NCI-H524 (cell line): ENCODE data around the gene HAUS8.
"Not testable (repeated sequence)": the region's sequence is repeated elsewhere in the genome, so short reads cannot be mapped to it uniquely, and the experiment has no call there.

Experiments used
- DNase-seq, 2 experiments: peaks; one replicate each; lab custom pipeline; 2025; lab: John Stamatoyannopoulos, UW

Gene HAUS8

DNA sequence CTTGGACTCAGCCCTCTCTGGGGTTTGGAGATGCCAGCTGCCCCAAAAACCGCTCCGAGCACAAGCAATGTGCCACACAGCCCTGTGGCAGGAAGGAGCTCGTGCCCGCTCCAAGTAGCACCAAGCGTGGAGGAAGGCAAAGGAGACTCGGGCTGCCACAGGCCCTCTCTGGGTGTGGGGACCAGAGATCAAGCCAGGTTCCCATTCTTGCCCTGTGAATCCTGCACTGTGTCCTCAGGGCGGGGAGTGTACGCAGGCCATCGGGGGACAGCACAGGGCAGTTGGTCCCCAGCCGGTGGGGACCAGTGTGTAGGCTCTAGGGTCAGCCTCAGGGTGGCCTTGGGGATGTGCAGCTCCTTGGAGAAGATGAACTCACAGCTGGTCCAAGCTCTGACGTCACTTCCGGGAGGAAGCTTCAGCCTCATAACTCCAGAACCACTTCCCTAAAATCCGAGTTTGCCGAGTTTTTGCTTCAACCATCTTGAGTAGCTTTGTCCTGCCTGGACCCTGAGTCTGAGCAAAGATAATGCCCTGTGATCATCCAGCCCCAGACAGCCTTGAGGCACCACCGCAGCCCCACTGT is 39.3 kb downstream of the HAUS8 start:
- DNase-seq: no peak

DNA sequence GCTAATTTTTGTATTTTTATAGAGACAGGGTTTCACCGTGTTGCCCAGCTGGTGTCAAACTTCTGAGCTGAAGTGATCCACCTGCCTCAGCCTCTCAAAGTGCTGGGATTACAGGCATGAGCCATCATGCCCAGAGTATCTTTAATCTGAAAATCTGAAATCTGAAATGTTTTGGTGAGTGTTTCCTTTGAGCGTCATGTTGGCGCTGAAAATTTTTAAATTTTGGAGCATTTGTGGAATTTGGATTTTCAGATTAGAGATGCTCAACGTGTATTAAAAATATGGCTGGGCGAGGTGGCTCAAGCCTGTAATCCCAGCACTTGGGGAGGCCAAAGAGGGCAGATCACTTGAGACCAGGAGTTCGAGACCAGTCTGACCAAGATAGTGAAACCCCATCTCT is 43.5 kb downstream of the HAUS8 start:
- no peak for DNase-seq

DNA sequence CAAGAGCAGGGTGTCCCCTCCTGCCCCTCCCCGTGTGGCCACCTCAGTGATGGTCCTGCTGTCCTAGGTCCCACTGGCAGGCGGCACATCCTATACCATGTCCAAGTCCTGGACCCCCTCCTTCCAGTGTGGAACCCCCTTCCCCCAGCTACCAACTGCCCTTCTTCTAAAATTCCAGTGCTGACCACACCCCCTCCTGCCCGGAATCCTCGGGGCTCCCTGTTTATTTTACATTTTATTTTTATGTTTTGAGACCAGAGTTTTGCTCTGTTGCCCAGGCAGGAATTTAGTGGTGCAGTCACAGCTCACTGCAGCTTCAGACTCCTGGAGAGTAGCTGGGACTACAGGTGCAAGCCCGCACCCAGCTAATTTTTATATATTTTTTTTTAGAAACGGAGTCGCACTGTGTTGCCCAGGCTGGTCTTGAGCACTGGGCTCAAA is 47.7 kb downstream of the HAUS8 start:
- no peak for DNase-seq

DNA sequence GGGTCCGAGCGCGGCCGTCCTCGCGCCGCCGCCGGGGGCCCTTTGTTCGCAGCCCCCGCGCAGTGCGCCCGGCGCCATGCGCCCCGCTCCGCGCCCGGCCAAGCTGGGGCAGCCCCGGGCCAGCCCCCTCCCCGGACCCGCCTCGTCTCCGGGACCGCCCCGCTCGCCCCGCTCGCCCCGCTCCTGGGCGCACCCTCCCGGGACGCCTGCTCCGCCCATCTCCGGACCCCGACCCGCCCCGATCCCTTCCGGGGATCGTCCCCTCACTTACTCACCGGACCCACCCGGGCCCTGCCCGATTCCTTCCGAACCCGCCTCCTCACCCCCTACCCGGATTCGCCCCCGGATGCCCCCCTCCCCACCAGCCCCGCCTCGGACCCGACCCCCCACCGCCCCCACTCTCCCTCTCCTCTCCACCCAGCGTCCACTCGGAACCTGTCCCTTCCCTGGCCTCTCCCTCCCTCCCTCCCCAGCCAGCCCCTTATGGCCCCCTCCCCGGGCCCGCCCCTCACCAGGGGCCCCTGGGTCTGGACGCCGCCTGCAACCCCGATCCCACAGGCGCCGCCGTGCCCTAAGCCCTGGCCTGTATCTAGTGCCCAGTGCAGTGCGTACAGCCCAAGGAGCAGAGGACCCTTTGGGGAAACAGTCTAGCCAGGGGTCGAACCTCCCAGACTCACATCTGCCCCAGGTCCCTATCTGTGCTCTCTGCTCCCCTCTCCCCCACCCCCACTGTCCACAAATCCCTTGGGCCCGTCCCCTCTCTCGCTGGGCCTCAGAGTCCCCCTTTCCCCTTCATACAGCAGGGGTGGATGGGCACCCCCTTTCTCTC is 48.3 kb downstream of the HAUS8 start, which contains the start of gene CPAMD8:
CPAMD8 (minus strand) TSS at position 105 of the 829 bp plus-strand sequence. CDS start 168 bp downstream, outside the sequence.
- DNase-seq: no peak

DNA sequence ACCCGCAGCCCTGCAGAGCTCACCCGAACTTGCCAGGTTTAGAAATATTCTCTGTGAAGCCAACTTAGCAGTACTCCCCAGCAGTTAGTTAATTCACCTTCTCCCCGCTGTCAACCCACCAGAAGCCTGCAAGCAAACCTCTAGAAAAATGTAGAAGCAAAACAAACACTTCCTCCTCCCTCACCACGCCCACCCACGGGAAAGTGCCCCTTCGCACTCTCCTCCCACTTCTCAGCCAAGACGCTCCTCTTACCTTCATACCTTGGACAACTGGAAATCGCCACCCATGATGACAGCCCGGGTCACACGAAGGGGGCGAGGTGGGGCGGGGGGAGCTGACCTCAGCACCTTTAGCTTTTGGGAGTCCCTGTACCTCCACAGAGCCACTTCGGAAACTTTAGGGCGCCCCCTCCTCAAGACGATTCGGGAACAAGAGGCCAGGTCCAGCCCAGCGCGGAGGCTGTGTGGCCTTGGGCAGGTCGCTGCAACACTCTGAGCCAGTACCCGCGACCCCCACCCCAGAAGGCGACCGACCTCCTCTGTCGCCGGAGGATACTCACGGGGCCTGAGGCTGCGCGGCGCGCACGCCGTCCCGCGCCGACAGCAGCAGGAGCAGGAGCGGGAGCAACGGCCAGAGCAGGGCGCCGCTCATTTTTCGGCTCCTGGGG is 49.1 kb downstream of the HAUS8 start:
- DNase-seq: no peak

DNA sequence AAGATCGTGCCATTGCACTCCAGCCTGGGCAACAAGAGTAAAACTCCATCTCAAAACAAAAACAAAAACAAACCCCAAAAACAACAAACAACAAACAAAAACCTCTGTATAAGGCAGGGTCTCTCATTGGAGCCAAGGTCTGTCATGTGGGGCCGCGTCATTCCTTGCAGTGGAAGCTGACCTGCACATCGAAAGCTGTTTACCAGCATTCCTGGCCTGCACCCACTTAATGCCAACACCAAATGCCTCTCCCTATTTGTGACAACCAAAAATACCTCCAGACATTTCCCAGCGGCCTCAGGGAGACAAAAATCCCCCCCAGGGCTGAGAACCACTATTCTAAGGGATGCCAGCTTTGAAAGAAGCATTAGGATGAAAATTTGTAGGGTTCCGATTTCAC is 49.9 kb downstream of the HAUS8 start:
- DNase-seq: no peak

DNA sequence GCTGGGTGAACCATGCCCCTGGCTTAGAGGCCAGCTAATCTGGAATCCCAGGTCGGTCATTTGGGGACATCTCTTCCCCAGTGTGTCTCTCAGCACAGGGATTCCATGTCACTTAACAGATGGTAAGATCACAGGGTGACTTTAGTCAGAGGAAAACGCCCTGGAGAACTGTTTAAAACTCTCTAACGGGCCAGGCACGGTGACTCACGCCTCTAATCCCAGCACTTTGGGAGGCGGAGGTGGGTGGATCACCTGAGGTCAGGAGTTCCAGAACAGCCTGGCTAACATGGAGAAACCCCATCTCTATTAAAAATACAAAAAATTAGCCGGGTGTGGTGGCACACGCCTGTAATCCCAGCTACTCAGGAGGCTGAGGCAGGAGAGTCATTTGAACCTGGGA is 50.3 kb downstream of the HAUS8 start:
- not testable (repeated sequence) for DNase-seq

DNA sequence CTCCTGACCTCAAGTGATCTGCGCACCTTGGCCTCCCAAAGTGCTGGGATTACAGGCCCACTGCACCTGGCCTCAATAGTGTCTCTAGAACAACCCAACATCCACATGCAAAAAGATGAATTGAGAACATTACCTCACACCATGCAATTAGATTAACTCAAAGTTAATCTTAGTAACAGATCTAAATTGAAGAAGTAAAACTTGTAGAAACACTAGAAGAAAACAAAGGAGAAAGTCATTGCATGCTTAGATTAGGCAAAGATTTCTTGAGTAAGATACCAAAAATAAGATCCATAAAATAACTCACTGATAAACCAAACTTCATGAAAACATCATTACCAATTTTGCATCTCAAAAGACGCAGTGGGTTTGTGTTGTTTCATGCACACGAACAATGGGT is 51.4 kb downstream of the HAUS8 start:
- no peak for DNase-seq

DNA sequence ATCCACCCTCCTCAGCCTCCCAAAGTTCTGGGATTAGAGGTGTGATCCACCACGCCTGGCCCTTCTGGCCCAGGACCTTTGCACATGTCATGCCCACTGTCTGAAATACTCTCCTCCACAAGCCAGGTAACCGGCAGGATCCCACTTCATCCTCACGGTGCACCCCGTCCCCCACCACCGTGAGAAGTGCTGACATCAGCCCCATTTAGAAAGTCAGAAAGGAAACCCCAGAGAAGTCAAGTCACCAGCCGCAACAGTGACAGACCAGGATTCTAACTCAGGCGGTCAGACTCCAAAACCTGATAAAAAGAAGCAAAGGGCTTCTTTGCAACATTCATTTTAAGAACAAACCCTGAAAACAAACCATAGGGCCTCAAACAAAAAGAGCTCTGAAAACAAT is 52.5 kb downstream of the HAUS8 start:
- DNase-seq: no peak

DNA sequence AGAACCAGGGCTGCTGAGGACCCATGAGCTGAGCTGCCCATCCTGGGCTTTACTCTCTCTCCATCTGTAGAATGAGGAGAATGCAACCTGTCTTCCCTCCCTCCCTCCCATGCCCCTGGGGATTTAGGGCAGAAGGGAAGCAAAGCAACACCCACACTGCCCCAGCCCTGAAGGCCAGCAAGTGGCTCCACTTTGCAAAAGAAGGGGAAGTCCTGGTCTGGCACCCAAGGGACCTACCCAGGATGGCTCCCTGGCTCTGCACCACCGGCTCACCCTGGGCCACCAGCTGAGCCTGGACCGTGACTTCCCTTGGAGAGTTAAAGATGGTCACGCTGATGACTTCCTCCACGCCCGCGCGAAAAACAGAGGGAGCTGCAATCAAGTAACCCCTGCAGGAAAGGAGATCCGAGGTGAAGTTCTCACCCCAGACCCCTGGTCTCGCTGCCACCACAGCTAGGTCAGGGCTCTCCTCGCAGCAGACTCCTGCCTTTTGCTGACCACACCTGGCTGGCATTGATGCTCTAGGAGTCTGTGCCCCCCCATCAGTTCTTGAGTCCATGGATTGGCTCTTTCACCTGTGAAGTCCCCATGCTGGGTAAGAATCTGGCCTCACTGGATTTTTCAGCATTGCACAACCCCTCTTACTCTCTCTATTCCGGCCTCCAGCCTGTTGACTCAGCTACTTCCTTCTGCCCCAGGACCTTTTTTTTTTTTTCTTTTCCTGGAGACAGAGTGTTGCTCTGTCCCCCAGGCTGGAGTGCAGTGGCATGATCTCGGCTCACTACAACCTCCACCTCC is 53.3 kb downstream of the HAUS8 start:
- no peak for DNase-seq

DNA sequence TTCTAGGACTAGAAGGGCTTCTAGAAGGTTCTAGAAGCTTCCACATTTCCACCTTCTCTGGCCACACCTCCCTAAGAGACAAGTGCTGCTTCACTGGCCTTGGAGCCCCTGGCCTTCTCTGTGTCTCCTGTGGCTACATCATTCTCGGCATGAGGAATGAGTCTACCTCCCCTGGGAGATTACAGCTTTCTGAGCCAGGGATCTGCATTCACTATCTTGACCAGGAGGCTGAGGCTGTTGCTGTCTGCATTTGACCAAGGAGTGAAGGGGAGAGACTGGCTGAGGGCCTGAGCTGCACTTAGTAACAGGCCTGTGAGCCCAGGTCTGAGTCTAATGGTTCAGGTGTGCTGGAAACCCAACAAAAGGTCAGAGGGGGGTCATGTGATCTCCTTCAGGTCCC is 53.9 kb downstream of the HAUS8 start:
- no peak for DNase-seq

DNA sequence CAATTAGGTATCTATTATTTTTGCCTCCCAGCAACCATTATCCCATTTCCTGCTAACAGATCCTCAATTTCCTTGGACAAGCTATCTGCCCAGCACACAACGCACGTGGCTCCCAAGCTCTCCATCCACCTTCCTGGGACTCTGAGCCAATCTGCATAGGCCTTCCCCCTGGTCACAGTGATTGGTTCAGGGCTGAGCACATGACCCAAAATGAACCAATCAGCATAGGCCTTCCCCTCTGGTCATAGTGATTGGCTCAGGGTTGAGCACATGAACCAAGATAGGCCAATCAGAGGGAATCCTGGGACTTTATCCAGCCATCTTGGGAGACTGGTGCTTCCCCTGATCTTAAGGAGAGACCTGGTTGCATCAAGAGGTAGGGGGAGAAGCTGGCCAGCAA is 54.4 kb downstream of the HAUS8 start:
- DNase-seq: no peak

DNA sequence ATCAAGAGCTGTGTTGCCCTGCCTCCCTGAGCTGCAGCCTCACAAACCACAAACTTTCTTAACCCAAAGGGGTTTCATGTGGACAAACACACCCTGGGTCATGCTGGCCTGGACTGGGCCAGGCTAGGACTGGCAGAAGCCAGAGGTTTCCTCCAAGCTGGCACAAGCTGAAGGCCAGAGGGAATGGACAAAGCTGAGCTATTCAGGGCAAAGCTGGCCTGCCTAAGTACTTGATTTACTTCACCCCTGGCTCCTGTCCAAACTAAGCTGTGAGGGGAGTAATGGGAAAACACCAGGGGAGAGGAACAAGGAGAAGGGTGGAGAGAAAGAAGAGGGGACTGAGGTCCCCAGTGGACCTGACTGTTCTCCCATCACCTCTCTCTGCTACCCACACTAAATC is 54.9 kb downstream of the HAUS8 start:
- no peak for DNase-seq

DNA sequence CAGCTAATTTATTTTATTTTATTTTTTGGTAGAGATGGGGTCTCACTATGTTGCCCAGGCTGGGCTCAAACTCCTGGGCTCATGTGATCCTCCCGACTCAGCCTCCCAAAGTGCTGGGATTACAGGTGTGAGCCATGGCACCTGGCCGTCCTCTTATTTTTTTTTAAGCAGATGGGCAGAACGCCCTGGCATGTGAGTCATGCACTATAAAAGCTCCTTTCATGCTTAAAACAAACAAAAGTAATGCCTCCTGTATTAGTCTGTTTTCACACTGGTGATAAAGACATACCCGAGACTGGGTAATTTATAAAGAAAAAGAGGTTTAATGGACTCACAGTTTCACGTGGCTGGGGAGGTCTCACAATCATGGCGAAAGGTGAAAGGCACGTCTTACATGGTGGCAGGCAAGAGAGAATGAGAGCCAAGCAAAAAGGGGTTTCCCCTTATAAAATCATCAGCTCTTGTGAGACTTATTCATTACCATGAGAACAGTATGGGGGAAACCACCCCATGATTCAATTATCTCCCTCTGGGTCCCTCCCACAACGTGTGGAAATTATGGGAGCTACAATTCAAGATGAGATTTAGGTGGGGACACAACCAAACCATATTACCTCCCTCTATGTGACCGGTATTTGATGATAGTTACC is 60.9 kb downstream of the HAUS8 start:
- not testable (repeated sequence) for DNase-seq

DNA sequence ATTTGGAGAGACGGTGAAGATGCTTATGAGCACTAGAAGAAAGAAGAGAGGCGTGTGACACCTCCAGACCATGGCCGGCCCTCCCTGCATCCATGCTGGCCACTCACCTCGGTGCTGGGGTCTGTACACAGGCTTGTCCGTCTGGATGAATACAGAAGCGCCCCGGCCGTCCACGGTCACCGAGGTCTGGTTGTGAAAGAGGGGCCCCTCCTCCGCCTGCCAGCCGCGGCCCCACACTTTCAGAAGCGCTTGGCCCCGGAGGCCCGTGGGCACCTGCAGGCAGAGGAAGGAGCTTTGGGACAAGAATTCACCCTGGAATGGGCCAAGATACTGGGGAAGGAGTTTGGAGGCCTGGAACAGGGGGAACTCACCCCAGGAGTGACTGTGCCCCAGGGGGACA is 63.8 kb downstream of the HAUS8 start:
- DNase-seq: no peak

DNA sequence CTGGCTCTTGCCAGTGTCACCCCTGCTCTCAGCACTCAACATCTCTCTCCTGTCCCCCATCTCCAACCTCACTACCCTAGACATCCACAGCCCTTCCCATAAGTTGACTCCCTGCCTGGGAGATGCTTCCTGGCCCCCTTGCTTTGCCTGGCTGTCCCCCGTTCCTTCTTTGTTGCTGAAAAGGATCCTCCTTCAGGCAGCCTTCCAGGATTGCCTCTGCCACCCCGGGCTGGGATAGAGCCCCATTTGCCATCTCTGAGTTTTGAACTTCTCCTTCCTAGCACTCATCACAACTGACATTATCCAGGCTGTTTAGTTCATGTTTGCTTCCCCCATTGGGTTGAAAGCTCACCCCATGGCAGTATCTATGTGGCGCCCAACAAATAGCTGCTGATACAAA is 68.7 kb downstream of the HAUS8 start:
- no peak for DNase-seq

DNA sequence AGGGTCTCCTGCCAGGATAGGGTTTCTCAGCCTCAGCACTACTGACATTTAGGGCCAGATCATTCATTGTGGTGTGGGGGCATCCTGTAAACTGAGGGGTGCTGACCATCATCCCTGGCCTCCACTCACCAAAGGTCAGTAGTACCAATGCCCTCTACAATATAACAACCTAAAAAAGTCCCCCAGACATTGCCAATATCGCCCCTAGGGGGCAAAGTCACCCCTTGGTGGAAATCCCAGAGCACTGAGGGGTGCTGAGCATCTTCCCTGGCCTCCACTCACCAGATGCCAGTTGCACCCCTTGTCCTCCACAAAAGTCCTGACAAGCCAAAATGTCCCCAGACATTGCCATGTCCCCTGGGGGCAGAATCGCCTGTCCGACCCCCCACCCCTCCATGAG is 70.3 kb downstream of the HAUS8 start:
- no peak for DNase-seq

DNA sequence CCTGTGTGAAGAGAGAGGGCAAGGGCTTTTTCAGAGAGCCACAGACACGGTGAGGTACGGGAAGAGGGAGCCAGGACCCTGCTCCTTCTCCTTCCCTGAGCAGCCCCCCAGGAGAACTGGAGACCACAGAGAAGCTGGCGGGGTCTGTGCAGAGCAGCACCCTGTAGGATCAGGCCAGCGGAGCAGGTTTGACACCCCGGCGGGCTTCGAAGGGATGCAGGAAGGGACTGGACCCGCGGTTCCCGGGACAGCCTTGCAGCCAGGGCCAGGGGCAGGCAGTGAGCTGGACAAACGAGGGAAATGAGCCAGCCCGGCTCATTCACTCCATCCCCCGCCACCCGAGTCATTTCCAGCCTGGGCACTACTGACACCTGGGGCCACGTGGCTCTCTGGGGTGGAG is 70.9 kb downstream of the HAUS8 start:
- DNase-seq: no peak

DNA sequence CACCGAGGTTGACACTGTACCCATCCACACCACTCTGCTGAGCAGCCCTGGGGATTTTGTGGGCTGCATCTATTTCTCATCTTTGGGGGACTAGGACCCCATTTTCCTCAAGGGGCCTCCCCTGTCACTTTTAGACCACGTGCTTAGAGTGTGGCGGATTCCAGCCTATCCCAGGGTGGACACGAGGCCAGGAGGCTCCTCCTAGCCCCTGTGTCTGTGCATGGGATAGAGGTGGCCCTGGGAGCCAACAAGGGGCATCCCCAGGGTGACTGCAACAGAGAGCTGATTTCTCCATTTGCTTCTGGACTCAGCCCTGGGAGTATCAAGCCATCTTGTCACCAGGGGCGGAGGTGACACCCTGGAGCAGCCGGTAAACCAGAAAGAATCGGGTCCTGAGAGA is 72.8 kb downstream of the HAUS8 start:
- no peak for DNase-seq

DNA sequence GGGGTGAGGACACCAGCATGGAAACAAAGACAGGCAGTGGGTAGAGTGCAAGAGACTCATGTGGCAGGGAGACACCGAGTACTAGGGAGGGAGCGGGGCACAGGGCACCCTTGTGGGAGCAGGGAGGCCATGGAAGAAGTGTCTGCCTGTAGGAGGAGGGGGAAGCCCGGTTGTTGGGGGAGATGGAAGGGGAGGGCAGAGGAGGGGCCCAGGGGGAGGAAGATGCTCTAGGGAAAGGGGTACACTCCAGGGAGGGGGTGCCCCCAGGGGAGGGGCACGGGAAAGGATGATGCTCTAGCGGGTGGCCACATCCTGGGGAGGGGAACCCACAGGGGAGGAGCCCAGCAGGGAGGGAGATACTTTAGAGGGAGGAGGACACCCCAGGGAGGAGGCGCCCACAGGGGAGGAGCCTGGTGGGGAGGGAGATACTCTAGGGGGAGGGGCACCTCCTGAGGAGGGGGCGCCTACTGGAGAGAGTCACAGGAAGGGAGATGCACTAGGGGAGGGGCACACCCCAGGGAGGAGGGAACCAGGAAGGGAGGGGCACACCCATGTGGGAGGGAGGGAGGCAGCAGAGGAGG is 73.6 kb downstream of the HAUS8 start:
- no peak for DNase-seq
